Cardiac fibroblast (primary cell): Measurements from ENCODE around the gene TEN1.

Source experiments
- DNase-seq, 2 donors: peaks; one replicate each; pipeline versions ENCODE4 v3.0.0 to v3.0.0-alpha.2; 2010; ENCODE audit warnings: low read depth in 2 of 2
- H3K4me3 ChIP-seq, 2 donors: replicated peaks in 1 of 2; 1 replicate in 1 of 2; 2 replicates in 1 of 2; pipeline ENCODE4 v1.5.1; 2011; ENCODE audit warnings: low read depth in 2 of 2, low read length in 2 of 2, mild to moderate bottlenecking in 2 of 2, moderate library complexity in 1 of 2
- CTCF ChIP-seq: IDR thresholded peaks from one replicate; pipeline ENCODE4 v1.5.1; 2011; ENCODE audit warnings: low read depth, mild to moderate bottlenecking, low read length, inconsistent platforms

The TEN1 gene

GRCh38 chr17:76009969-76010661, 31.1 kb downstream of the TEN1 start:
- no peak for TF ChIP-seq CTCF
- H3K4me3 ChIP-seq = no peak overlapping the region
- no peak for DNase-seq

- H3K4me3 ChIP-seq = no peak overlapping the region
- TF ChIP-seq CTCF = no peak
- no peak for DNase-seq
Observed at GRCh38 chr17:76011951-76012350, 32.9 kb downstream of the TEN1 start.

GRCh38 chr17:76013377-76013932, 34.4 kb downstream of the TEN1 start:
- DNase-seq = no peak
- no peak for TF ChIP-seq CTCF
- no peak overlapping the region for H3K4me3 ChIP-seq

- peak; percentile 97 for TF ChIP-seq CTCF
Observed at GRCh38 chr17:76014100-76014924, 35.3 kb downstream of the TEN1 start.

GRCh38 chr17:76014925-76015261, 35.9 kb downstream of the TEN1 start:
- no peak overlapping the region for H3K4me3 ChIP-seq
- DNase-seq = no peak
- TF ChIP-seq CTCF = no peak

More at GRCh38 chr17:76014100-76014924, 35.3 kb downstream of the TEN1 start:
- H3K4me3 ChIP-seq = no peak overlapping the region
- DNase-seq = peak; percentile 70 to 79

- H3K4me3 ChIP-seq = no peak overlapping the region
- DNase-seq = no peak
- no peak for TF ChIP-seq CTCF
Observed at GRCh38 chr17:76017481-76018339, 38.7 kb downstream of the TEN1 start.
